Stomach (tissue), 4 donors: Measurements from ENCODE around the gene PLEKHA6.

Experiments
- CTCF ChIP-seq, 7 experiments: fragments of 450-650 bp in 4 of 7; fragments of 200-600 bp in 3 of 7; sonication (generic) in 3 of 7; IDR thresholded peaks; one replicate each; pipeline ENCODE4 v1.5.1; 2016 to 2019; ENCODE audit warnings: antibody characterized with exemption in 7 of 7, control low read depth in 2 of 7, mild to moderate bottlenecking in 1 of 7
- POLR2A ChIP-seq, 4 donors: fragments of 450-650 bp; IDR thresholded peaks; one replicate each; pipeline ENCODE4 v1.6.1; 2016; ENCODE audit warnings: antibody characterized with exemption in 4 of 4, control low read depth in 2 of 4, mild to moderate bottlenecking in 1 of 4, moderate library complexity in 1 of 4
- POLR2AphosphoS5 ChIP-seq, 3 donors: sonication (generic); formaldehyde crosslinking; IDR thresholded peaks; one replicate each; pipeline ENCODE4 v1.6.1; 2016; ENCODE audit warnings: antibody characterized with exemption in 3 of 3

- TF ChIP-seq POLR2AphosphoS5 (IDR thresholded peaks at IDR 0.05): no peak
- TF ChIP-seq CTCF (IDR thresholded peaks at IDR 0.05): no peak
- TF ChIP-seq POLR2A (IDR thresholded peaks at IDR 0.05): no peak
Measured at GRCh38 chr1:204198348-204199340, 161.1 kb downstream of the PLEKHA6 start.
